Mesenchymal stem cell (in vitro differentiated cells and primary cell): ENCODE measurements around the gene SEMA4A.

ENCODE experiments used
- DNase-seq: peaks from one replicate; pipeline ENCODE4 v3.0.0-alpha.2; 2013
- H2AFZ ChIP-seq: one replicate; pipeline ENCODE4 v1.6.1; 2013; ENCODE audit warnings: low read depth, mild to moderate bottlenecking, control low read depth, inconsistent platforms, low read length, moderate library complexity
- H2AK5ac ChIP-seq: 2 replicates; pipeline ENCODE4 v1.6.1; 2013; ENCODE audit warnings: low read length, moderate library complexity, mild to moderate bottlenecking, inconsistent platforms; ENCODE audit not compliant: severe bottlenecking
- H2BK120ac ChIP-seq: one replicate; pipeline ENCODE4 v1.6.1; 2013; ENCODE audit warnings: low read depth, mild to moderate bottlenecking, inconsistent platforms, low read length, moderate library complexity
- H2BK12ac ChIP-seq, 2 experiments: one replicate each; pipeline ENCODE4 v1.6.1; 2013; ENCODE audit warnings: inconsistent platforms in 2 of 2, low read length in 2 of 2, mild to moderate bottlenecking in 2 of 2, moderate library complexity in 2 of 2, control low read depth in 1 of 2
- H2BK15ac ChIP-seq: one replicate; pipeline ENCODE4 v1.6.1; 2013; ENCODE audit warnings: mild to moderate bottlenecking, low read depth, inconsistent platforms; ENCODE audit not compliant: poor library complexity, severe bottlenecking
- H2BK5ac ChIP-seq: 2 replicates; pipeline ENCODE4 v1.6.1; 2013; ENCODE audit warnings: low read depth, mild to moderate bottlenecking, low read length, control low read depth, inconsistent platforms; ENCODE audit not compliant: poor library complexity, severe bottlenecking
- H3K14ac ChIP-seq, 2 experiments: one replicate each; pipeline ENCODE4 v1.6.1; 2013; ENCODE audit warnings: inconsistent platforms in 2 of 2, low read length in 2 of 2, control low read depth in 1 of 2, mild to moderate bottlenecking in 1 of 2, moderate library complexity in 1 of 2
- H3K18ac ChIP-seq, 2 experiments: one replicate each; pipeline ENCODE4 v1.6.1; 2013; ENCODE audit warnings: inconsistent platforms in 2 of 2, low read length in 2 of 2, control low read depth in 1 of 2, low read depth in 1 of 2, mild to moderate bottlenecking in 1 of 2
- H3K23ac ChIP-seq, 2 experiments: one replicate each; pipeline ENCODE4 v1.6.1; 2013; ENCODE audit warnings: inconsistent platforms in 2 of 2, low read length in 2 of 2, mild to moderate bottlenecking in 2 of 2, moderate library complexity in 2 of 2, control low read depth in 1 of 2
- H3K27ac ChIP-seq: 2 replicates; pipeline ENCODE4 v1.5.1; 2013; ENCODE audit warnings: mild to moderate bottlenecking, moderate library complexity, low read length, control low read depth, inconsistent platforms; ENCODE audit not compliant: poor library complexity, severe bottlenecking
- H3K27me3 ChIP-seq, 2 experiments: 2 replicates each; pipeline versions ENCODE4 v1.6.1 to v1.7.0; 2013; ENCODE audit warnings: low read length in 2 of 2, mild to moderate bottlenecking in 2 of 2, moderate library complexity in 2 of 2, control low read depth in 1 of 2, inconsistent platforms in 1 of 2; ENCODE audit not compliant: control insufficient read depth in 1 of 2, insufficient read depth in 1 of 2
- H3K36me3 ChIP-seq, 2 experiments: 2 replicates each; pipeline versions ENCODE4 v1.6.1 to v1.7.0; 2013; ENCODE audit warnings: low read length in 2 of 2, control low read depth in 1 of 2, inconsistent platforms in 1 of 2, low read depth in 1 of 2, mild to moderate bottlenecking in 1 of 2; ENCODE audit not compliant: insufficient read depth in 2 of 2, control insufficient read depth in 1 of 2
- H3K4ac ChIP-seq, 2 experiments: one replicate each; pipeline ENCODE4 v1.6.1; 2013; ENCODE audit warnings: inconsistent platforms in 2 of 2, low read length in 2 of 2, mild to moderate bottlenecking in 2 of 2, moderate library complexity in 2 of 2, control low read depth in 1 of 2, low read depth in 1 of 2
- H3K4me1 ChIP-seq: 2 replicates; pipeline ENCODE4 v1.6.1; 2013; ENCODE audit warnings: low read depth, low read length, control low read depth; ENCODE audit not compliant: control insufficient read depth, insufficient read depth
- H3K4me2 ChIP-seq: 2 replicates; pipeline ENCODE4 v1.6.1; 2013; ENCODE audit warnings: low read length, mild to moderate bottlenecking, inconsistent platforms; ENCODE audit not compliant: poor library complexity, severe bottlenecking
- H3K4me3 ChIP-seq, 2 experiments: 2 replicates each; pipeline versions ENCODE4 v1.5.1 to v1.7.0; 2013; ENCODE audit warnings: low read length in 2 of 2, mild to moderate bottlenecking in 2 of 2, control low read depth in 1 of 2, low read depth in 1 of 2; ENCODE audit not compliant: insufficient read depth in 1 of 2
- H3K79me1 ChIP-seq: replicated peaks from 2 replicates; pipeline ENCODE4 v1.6.1; 2013; ENCODE audit warnings: mild to moderate bottlenecking, control low read depth, low read length, inconsistent platforms; ENCODE audit not compliant: poor library complexity, severe bottlenecking
- H3K9ac ChIP-seq: 2 replicates; pipeline ENCODE4 v1.7.0; 2013; ENCODE audit warnings: mild to moderate bottlenecking, low read length, moderate library complexity
- H3K9me3 ChIP-seq: 2 replicates; pipeline ENCODE4 v1.7.0; 2013; ENCODE audit warnings: mild to moderate bottlenecking, low read length; ENCODE audit not compliant: control insufficient read depth
- H4K8ac ChIP-seq: one replicate; pipeline ENCODE4 v1.6.1; 2013; ENCODE audit warnings: inconsistent platforms, mild to moderate bottlenecking, low read length, moderate library complexity
- H4K91ac ChIP-seq: one replicate; pipeline ENCODE4 v1.6.1; 2013; ENCODE audit warnings: mild to moderate bottlenecking, low read length, inconsistent platforms
- whole genome bisulfite sequencing: methylation state at CpG from one replicate; pipeline ENCODE4 v1.1.7; 2013; ENCODE audit warnings: mixed read lengths; 5-methylcytosine and 5-hydroxymethylcytosine counted together

Gene SEMA4A

GRCh38 chr1:156157506-156157905 is 4.1 kb downstream of the SEMA4A start:
- H3K79me1 ChIP-seq = no peaks in the 10 kb centered on the region
- peaks cover 8 to 35% of the 10 kb centered on the region in 2 experiments for H3K27me3 ChIP-seq
- H4K91ac ChIP-seq = no peak overlapping the region
- H3K4me3 ChIP-seq = no peak overlapping the region
- H2BK5ac ChIP-seq = no peak overlapping the region
- no peak overlapping the region for H2BK120ac ChIP-seq
- H3K4me2 ChIP-seq = no peak overlapping the region
- WGBS = 98% methylated on average over 3 of the region's 3 CpGs
- no peaks in the 10 kb centered on the region for H3K9me3 ChIP-seq
- H2BK15ac ChIP-seq = no peak overlapping the region
- H3K4ac ChIP-seq = no peak overlapping the region
- no peak overlapping the region for H4K8ac ChIP-seq
- H3K36me3 ChIP-seq = no peaks in the 10 kb centered on the region
- H3K23ac ChIP-seq = no peak overlapping the region
- peak; percentile 20 for DNase-seq
- no peak overlapping the region for H3K9ac ChIP-seq
- no peak overlapping the region for H2BK12ac ChIP-seq
- no peak overlapping the region for H3K14ac ChIP-seq
- peaks cover 26% of the 10 kb centered on the region for H3K4me1 ChIP-seq
- H3K18ac ChIP-seq = no peak overlapping the region
- H3K27ac ChIP-seq = no peak overlapping the region
- H2AFZ ChIP-seq = no peak overlapping the region
- H2AK5ac ChIP-seq = no peak overlapping the region

- Histone ChIP-seq H4K8ac (no peak overlapping the region), H2BK15ac (no peak overlapping the region), H3K27ac (no peak overlapping the region), H3K18ac (no peak overlapping the region), H2BK120ac (no peak overlapping the region), H3K14ac (no peak overlapping the region), H2BK5ac (no peak overlapping the region), H2AFZ (no peak overlapping the region), H3K23ac (no peak overlapping the region), H2BK12ac (no peak overlapping the region), H3K9ac (no peak overlapping the region), H3K4me2 (no peak overlapping the region), H3K4me3 (no peak overlapping the region), H3K4ac (no peak overlapping the region), H4K91ac (no peak overlapping the region), H2AK5ac (no peak overlapping the region), H3K79me1 (no peaks in the 10 kb centered on the region), H3K9me3 (no peaks in the 10 kb centered on the region), H3K36me3 (no peaks in the 10 kb centered on the region), H3K27me3 (peaks cover 8 to 35% of the 10 kb centered on the region in 2 experiments), H3K4me1 (peaks cover 29% of the 10 kb centered on the region)
- 94% methylated on average over 5 of the region's 5 CpGs for WGBS
- DNase-seq = peak; percentile 19
These were observed 4.6 kb downstream of the SEMA4A start for GRCh38 chr1:156157966-156158365.

GRCh38 chr1:156160000-156160742 is 6.8 kb downstream of the SEMA4A start:
- Histone ChIP-seq H3K36me3 (no peaks in the 10 kb centered on the region), H3K9ac (peak overlapping the region; percentile 73)
- WGBS = 75% methylated on average over 12 of the region's 13 CpGs

GRCh38 chr1:156160743-156161171 is 7.4 kb downstream of the SEMA4A start:
- H3K36me3 ChIP-seq = no peaks in the 10 kb centered on the region
- H2AK5ac ChIP-seq = no peak overlapping the region
- H3K14ac ChIP-seq = peak overlapping the region in 1 of 2 experiments; percentile 89
- H4K91ac ChIP-seq = peak overlapping the region; percentile 20
- peak overlapping the region in 1 of 2 experiments; percentile 29 for H3K23ac ChIP-seq
- no peak overlapping the region for H3K27ac ChIP-seq
- H2BK12ac ChIP-seq = peak overlapping the region in 1 of 2 experiments; percentile 96
- WGBS = 11% methylated on average over 13 of the region's 22 CpGs
- peak overlapping the region in 1 of 2 experiments; percentile 84 for H3K4ac ChIP-seq
- peak; percentile 75 for DNase-seq
- peak overlapping the region in 1 of 2 experiments; percentile 46 for H3K4me3 ChIP-seq
- H2BK5ac ChIP-seq = no peak overlapping the region
- no peaks in the 10 kb centered on the region for H3K9me3 ChIP-seq
- H3K4me2 ChIP-seq = peak overlapping the region; percentile 55
- H2AFZ ChIP-seq = peak overlapping the region; percentile 78
- peak overlapping the region; percentile 67 for H4K8ac ChIP-seq
- peak overlapping the region in 1 of 2 experiments; percentile 91 for H3K18ac ChIP-seq
- peak overlapping the region; percentile 73 for H3K9ac ChIP-seq
- H3K27me3 ChIP-seq = peaks cover 0 to 20% of the 10 kb centered on the region in 2 experiments
- H2BK15ac ChIP-seq = no peak overlapping the region
- no peak overlapping the region for H2BK120ac ChIP-seq
- H3K79me1 ChIP-seq = no peaks in the 10 kb centered on the region
- peaks cover 22% of the 10 kb centered on the region for H3K4me1 ChIP-seq

More at GRCh38 chr1:156160000-156160742, 6.8 kb downstream of the SEMA4A start:
- Histone ChIP-seq H3K4me1 (peaks cover 22% of the 10 kb centered on the region), H2BK120ac (no peak overlapping the region), H2AFZ (peak overlapping the region; percentile 78), H2BK12ac (peak overlapping the region in 1 of 2 experiments; percentile 96), H3K4ac (peak overlapping the region in 1 of 2 experiments; percentile 84), H3K27ac (no peak overlapping the region), H4K91ac (no peak overlapping the region), H3K27me3 (peaks cover 5 to 21% of the 10 kb centered on the region in 2 experiments), H2BK15ac (no peak overlapping the region), H2AK5ac (peak overlapping the region; percentile 29), H3K18ac (peak overlapping the region in 1 of 2 experiments; percentile 91), H2BK5ac (no peak overlapping the region), H3K23ac (no peak overlapping the region), H3K14ac (peak overlapping the region in 1 of 2 experiments; percentile 89), H3K4me2 (peak overlapping the region; percentile 55), H3K9me3 (no peaks in the 10 kb centered on the region), H3K79me1 (no peaks in the 10 kb centered on the region), H3K4me3 (peak overlapping the region in 1 of 2 experiments; percentile 46), H4K8ac (peak overlapping the region; percentile 67)
- no peak for DNase-seq
